Measurements from ENCODE around the gene EYA4. TPM values are rescaled to one million over a fixed set of nuclear protein-coding genes. Genes with fewer than 3 reads are reported as not detected.

EYA4 gene
- total RNA-seq, 2 experiments from 2014 or later: not detected

DNA sequence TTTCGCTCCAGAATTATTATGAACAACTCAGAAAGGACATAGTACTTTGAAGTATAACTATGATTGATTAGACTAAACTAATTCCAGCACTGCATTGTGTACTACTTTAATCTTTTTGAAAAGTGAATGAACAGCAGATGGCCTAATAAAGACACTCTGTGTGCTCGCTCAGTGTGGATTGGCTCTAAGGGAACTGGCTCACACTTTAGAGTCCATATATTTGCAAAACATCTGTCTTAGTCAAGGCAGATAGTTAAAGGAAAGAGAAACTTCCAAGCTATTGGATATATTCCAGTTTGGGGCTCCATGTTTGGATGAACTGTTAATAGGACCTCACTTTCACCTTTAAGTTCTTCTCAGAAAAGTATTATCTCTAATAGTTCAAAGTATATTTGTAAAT is 218.9 kb downstream of the EYA4 start:
- no peaks in the 10 kb centered on the region for H3K36me3 ChIP-seq (ENCODE audit: insufficient read depth, low read length)
- H3K9me3 ChIP-seq (ENCODE audit: control insufficient read depth in 1 of 2, insufficient read depth in 1 of 2, low read length in 2 of 2): no peaks in the 10 kb centered on the region
- Mint-ChIP-seq H3K27ac (no peak overlapping the region), H3K9me3 (no peaks in the 10 kb centered on the region), H3K27me3 (no peaks in the 10 kb centered on the region), H3K4me1 (ENCODE audit: low read depth) (no peaks in the 10 kb centered on the region), H3K36me3 (ENCODE audit: low read depth) (no peaks in the 10 kb centered on the region), H3K4me3 (no peak overlapping the region)
- H3K27ac ChIP-seq (ENCODE audit: low read depth in 1 of 2, low read length in 2 of 2): no peak overlapping the region
- no peaks in the 10 kb centered on the region for H3K27me3 ChIP-seq (ENCODE audit: control insufficient read depth in 1 of 2, insufficient read depth in 2 of 2, low read length in 2 of 2)
- POLR2A ChIA-PET: no interaction called here
- no peak overlapping the region for H3K4me3 ChIP-seq (ENCODE audit: low read length)
- no peaks in the 10 kb centered on the region for H3K4me1 ChIP-seq (ENCODE audit: insufficient read depth, low read length)
- ATAC-seq (ENCODE audit: poor library complexity): no peak
- CTCF ChIA-PET: no interaction called here
- intact Hi-C loops (cut with DNase I, micrococcal nuclease): no loop called here
- no peak for TF ChIP-seq CTCF (IDR thresholded peaks at IDR 0.05)
- DNase-seq: no peak

DNA sequence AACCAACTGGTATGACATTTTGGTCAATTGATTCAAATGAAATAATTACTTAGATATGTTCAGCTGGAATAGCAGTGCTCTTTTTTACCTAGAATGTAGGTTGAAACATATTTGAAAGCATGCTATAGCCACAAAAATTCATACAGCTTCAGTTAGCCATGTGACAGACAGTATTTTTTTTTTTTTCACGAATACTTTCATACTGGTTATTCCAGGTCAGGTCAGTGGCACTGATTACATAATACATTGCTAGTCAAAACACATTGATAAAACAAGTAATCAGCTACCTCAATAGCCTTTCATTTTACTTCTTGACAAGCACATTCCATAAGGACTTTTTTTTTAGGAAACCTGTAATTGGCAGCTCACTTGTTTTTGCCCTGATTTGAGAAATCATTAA is 222.6 kb downstream of the EYA4 start:
- no peaks in the 10 kb centered on the region for H3K9me3 ChIP-seq (ENCODE audit: control insufficient read depth in 1 of 2, insufficient read depth in 1 of 2, low read length in 2 of 2)
- no peak overlapping the region for H3K4me3 ChIP-seq (ENCODE audit: low read length)
- Mint-ChIP-seq H3K4me3 (no peak overlapping the region), H3K36me3 (ENCODE audit: low read depth) (no peaks in the 10 kb centered on the region), H3K27ac (no peak overlapping the region), H3K4me1 (ENCODE audit: low read depth) (no peaks in the 10 kb centered on the region), H3K9me3 (no peaks in the 10 kb centered on the region), H3K27me3 (no peaks in the 10 kb centered on the region)
- ATAC-seq (ENCODE audit: poor library complexity) (no peak), DNase-seq (no peak)
- no peaks in the 10 kb centered on the region for H3K4me1 ChIP-seq (ENCODE audit: insufficient read depth, low read length)
- ChIA-PET CTCF (interaction anchor here (1.2 kb wide), 1 partner anchor 10 kb away, joined by 3 read pairs; no protein-coding TSS in a partner anchor), POLR2A (no interaction called here)
- no peaks in the 10 kb centered on the region for H3K27me3 ChIP-seq (ENCODE audit: control insufficient read depth in 1 of 2, insufficient read depth in 2 of 2, low read length in 2 of 2)
- no peaks in the 10 kb centered on the region for H3K36me3 ChIP-seq (ENCODE audit: insufficient read depth, low read length)
- intact Hi-C loops (cut with DNase I, micrococcal nuclease): no loop called here
- TF ChIP-seq CTCF (IDR thresholded peaks at IDR 0.05): no peak
- no peak overlapping the region for H3K27ac ChIP-seq (ENCODE audit: low read depth in 1 of 2, low read length in 2 of 2)

DNA sequence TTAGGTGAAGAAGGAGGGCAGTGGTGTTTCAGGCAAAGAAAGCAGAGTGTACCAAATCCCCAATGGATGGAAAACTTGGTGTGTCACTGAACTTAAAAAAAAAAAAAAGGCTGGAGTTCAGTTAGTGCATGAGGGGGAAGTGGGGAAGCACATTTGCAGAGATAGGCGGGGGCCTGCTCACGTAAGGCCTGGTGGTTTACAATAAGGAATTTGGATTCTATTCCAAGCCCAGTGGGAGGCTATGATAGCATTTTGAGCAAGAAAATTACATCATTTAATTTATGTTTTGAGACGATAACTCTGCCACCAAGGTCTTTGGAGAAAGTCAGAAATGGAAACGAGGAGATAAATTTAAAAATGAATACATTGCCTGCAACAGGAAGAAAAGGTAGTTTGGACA is 225.5 kb downstream of the EYA4 start:
- ATAC-seq (ENCODE audit: poor library complexity) (no peak), DNase-seq (no peak)
- Mint-ChIP-seq H3K9me3 (no peaks in the 10 kb centered on the region), H3K4me3 (no peak overlapping the region), H3K4me1 (ENCODE audit: low read depth) (no peaks in the 10 kb centered on the region), H3K27ac (no peak overlapping the region), H3K27me3 (no peaks in the 10 kb centered on the region), H3K36me3 (ENCODE audit: low read depth) (no peaks in the 10 kb centered on the region)
- Histone ChIP-seq H3K4me1 (ENCODE audit: insufficient read depth, low read length) (no peaks in the 10 kb centered on the region), H3K27ac (ENCODE audit: low read depth in 1 of 2, low read length in 2 of 2) (no peak overlapping the region), H3K27me3 (ENCODE audit: control insufficient read depth in 1 of 2, insufficient read depth in 2 of 2, low read length in 2 of 2) (no peaks in the 10 kb centered on the region), H3K9me3 (ENCODE audit: control insufficient read depth in 1 of 2, insufficient read depth in 1 of 2, low read length in 2 of 2) (no peaks in the 10 kb centered on the region), H3K4me3 (ENCODE audit: low read length) (no peak overlapping the region), H3K36me3 (ENCODE audit: insufficient read depth, low read length) (no peaks in the 10 kb centered on the region)
- ChIA-PET CTCF (no interaction called here), POLR2A (no interaction called here)
- intact Hi-C loops (cut with DNase I, micrococcal nuclease): no loop called here
- no peak for TF ChIP-seq CTCF (IDR thresholded peaks at IDR 0.05)
